Non-pigmented ciliary epithelial cell (primary cell): ENCODE data around the gene PDRG1.
"Not testable (repeated sequence)": the region's sequence is repeated elsewhere in the genome, so short reads cannot be mapped to it uniquely, and the experiment has no call there.

Experiments
- DNase-seq: peaks from one replicate; pipeline ENCODE4 v3.0.0-alpha.2; 2010; ENCODE audit warnings: low read depth

The PDRG1 gene

DNA sequence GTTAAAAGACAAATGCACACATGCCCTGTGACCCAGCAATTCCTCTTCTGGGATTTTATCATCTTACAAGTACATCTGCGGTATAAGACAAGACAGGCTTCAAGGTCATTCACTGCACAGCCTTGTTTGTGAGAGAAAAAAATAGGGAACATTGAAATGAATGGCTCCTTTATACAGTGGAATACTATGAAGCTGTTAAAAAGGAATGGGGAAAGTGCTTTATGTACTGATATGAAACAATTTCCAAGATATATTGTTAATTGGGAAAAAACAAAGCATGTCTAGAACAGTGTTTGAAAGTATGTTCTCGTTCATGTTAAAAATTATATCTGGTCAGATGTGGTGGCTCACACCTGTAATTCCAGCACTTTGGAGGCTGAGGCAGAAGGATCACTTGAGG lies 25.4 kb downstream of the PDRG1 start:
- DNase-seq, result no peak

DNA sequence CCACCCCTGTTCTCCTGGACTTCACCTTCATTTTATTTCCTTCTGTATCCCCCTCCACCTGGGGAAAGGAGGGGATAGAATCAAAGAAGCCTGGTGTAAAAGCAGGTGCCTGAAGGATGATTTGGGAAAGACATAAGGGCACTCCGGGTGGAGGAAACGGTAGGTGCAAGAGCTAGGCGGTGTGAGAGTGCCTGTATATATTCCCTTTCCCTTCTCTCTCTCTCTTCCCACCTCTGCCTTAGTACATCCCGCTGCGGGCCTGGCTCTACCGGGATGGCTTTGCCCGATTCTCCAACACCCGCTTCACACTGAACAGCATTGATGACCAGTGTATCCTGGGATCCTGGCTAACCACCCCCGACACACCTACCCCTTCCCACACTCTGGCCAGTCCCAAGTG lies 26.2 kb downstream of the PDRG1 start:
- no peak for DNase-seq

DNA sequence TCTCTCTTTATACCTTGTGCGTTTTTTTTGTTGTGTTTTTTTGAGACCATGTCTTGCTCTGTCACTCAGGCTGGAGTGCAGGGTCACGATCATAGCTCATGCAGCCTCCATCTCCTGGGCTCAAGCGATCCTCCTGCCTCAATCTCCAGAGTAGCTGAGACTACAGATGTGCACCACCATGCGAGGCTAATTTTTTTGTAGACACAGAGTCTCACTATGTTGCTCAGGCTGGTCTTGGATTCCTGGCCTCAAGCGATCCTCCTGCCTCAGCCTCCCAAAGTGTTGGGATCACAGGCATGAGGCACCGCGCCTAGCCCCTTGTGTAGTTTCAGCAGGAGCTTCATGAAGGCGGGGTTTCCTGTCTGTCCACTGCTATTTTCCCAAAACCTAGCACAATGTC lies 27.3 kb downstream of the PDRG1 start:
- no peak for DNase-seq

DNA sequence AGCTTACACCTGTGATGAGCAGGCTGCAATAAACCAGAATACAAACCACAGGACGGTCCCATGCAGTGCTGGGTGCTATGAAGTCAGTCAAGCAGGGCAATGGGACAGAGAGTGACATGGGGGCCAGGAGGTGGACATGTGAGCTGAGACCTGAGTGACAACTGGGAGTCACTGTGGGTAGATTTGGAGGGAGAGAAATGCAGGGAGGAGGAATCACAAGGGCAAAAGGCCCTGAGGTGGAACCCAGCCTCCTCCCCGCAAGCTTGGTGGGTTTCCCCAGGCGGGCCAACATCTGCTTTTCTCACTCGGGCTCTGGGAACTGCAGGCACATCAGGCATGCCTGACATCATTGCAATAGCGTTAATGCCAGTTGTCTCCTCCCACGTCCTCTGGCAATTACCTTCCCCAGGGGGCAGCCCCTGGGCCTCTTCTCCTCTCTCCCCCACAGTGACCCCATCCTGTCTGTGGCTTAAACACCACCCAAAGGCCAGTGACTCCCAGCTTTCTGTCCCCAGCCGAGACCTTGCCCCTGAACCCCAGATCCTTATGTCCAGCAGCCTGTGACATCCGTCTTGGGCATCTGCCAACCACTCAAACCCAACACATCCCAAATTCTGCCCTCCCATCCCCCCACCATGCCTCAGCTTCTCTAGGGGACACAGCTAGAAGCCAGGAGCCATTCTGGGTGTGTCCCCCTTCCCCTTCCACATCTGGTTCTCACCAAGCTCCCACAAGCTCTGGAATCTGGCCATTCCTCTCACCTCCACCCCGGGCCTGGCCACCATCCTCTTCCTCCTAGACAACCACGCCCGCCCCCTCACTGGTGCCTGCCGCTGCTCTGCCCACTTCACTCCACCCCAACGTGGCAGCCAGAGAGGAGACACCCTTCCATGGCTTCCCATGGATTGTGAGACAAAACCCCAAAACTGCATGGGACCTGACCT lies 28.2 kb downstream of the PDRG1 start:
- DNase-seq, result no peak

DNA sequence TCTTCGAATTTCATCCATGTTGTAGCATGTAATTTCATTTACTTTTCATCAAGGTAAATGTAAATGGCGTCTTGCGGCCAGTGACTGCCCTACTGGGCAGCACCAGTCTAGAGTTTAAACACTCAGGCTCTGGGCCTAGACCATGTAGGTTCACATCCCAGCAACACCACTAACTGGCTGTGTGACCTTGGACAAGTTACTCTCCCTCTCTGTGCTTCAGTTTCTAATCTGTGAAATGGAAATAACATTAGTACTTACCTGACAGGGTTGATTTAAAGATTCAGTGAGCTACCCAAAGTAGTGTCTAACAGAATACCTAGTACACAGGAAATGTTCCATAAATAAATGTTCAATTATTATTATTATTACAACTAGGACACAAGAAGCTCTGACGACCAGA lies 29.3 kb downstream of the PDRG1 start:
- no peak for DNase-seq

DNA sequence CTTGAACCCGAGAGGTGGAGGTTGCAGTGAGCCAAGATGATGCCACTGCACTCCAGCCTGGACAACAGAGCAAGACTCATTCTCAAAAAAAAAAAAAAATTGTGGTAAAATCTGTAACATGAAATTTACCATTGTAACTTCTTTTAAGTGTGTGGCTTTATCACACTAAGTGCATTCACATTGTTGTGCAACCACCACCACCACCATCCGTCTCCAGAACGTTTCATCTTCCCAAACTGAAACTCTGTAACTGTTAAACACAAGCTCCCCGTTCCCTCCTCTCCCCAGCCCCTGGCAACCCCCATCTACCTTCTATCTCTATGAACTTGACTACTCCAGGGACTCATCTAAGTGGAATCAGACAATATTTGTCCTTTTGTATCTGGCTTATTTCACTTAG lies 29.7 kb downstream of the PDRG1 start:
- DNase-seq, result no peak

DNA sequence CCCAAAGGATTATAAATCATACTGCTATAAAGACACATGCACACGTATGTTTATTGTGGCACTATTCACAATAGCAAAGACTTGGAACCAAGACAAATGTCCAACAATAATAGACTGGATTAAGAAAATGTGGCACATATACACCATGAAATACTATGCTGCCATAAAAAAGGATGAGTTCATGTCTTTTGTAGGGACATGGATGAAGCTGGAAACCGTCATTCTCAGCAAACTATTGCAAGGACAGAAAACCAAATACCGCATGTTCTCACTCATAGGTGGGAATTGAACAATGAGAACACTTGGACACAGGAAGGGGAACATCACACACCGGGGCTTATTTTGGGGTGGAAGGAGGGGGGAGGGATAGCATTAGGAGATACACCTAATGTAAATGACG lies 30.4 kb downstream of the PDRG1 start:
- DNase-seq, result not testable (repeated sequence)

DNA sequence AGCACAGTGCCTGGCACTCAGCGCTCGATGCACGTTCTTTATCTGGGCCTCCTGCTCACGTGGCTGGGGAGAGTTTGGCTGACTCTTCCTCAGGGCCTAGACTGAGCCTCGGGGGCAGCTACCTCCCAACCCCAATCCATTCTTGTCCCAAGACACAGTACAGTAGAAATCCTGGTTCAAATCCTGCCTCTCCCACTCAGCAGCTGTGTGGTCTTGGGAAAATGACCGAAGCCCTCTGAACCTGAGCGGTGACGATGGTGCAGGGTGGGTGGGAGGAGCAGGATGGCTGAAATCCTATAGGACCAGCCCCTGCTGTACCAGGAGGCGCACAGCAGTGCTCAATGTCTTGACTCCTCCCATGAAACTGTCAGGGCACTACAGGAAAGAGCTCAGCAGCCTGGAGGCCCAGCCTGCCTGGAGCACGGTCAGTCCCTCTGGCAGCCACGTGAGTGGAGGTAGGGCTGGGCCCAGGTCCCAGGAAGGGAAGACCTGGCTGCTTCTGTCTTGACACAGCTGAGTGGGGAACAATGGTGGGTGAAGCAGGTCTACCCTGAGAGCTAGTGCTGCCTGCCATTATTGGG lies 31.5 kb downstream of the PDRG1 start:
- DNase-seq, result no peak

DNA sequence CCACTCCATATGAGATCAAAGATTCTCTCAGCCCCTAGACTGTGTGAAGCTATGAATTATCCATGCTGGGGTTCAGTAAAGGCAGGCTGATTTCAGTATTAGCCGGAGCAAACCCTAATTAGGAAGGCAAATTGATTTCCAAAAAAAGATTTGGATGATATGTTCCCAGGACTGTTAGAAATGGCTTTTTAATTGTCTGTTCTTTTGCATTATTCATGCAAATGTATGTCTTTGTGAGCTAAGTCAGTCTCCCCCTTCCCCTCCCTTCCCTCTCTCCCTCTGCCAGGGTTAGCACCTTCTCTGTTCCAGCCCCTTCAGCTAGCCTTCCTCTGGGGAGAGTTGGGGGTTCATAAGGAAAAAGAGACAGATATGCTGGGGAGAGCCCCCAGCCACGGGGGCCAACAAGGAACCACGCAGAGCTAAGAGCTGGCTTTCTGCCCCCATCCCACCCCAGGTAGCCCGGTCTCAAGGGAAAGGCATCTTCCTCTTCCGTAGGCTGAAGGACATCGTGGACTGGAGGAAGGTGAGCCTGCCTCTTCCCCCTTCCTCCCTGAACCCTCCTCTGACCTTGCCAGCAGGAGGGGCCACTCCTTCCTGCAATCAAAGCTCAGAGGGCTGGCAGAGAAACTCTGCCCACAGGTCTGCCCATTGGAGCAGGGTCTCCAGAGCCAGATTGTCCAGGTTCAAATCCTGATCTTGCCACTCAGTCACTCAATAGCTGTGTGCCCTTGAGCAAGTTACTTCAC lies 32.3 kb downstream of the PDRG1 start:
- no peak for DNase-seq

DNA sequence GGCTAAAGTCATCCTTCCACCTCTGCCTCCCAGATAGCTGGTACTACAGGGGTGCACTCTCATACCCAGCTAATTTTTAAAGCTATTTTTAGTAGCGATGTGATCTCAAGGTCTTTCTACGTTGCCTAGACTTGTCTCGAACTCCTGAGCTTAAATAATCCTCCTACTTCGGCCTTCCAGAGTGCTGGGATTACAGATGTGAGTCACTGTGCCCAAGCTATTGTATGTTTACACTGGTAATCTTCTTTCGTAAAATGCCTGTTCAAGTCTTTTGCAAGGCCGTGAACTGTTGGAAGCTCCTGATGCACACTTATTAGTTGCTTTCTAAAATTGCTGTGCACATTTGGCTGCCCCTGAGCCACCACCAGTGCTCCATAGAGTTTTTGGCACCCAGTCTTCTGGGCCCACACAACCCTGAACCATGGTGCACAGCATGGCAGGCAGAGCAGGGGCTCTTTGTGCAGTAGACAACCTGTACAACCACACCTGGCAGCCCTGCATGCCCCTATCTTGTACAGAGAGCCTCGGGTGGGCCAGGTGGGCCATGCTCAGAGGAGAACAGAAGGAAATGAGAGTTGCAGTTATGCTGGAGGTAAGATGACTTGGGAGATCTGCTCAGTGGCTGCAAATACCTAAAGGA lies 33.3 kb downstream of the PDRG1 start:
- DNase-seq, result no peak

DNA sequence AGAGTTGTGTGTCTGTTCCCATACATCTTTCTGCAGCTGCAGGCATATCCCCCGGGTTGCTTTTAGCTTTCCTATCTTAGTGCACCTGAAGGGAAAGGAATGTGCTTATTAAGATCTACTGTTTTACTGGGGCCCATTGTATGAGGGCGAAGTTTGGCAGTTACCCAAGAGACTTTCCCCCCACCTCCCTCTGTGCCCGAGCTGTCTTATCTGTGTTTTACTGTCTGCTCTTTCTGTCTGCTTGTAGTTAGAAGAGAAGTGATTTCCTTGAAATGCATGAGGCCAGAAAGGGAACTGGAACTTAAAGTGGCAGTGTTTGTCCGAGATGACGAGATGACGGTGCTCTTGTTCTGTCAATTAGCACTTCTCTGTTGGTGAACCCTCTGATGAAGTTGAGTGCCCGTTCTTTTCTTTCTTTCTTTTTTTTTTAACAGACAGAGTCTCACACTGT lies 33.9 kb downstream of the PDRG1 start:
- DNase-seq, result not testable (repeated sequence)

DNA sequence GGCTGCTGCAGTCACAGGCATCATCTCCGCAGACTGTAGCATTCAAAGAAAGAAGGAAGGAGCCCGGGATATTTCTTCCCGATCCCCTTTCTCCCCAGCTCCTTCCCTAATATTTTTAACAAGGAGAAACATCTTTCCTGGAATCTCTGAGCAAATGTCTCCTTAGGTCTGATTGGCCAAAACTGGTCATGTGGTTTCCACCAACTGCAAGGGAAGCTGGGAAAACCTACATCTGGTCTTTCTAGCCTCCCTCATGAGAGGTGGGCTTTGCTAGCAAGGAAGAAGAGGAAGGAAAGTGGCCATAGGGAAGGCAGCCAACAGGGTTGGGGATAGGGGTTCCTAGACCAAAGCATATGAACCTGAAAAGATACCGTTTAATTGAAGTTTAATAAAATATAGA lies 35.1 kb downstream of the PDRG1 start:
- no peak for DNase-seq

DNA sequence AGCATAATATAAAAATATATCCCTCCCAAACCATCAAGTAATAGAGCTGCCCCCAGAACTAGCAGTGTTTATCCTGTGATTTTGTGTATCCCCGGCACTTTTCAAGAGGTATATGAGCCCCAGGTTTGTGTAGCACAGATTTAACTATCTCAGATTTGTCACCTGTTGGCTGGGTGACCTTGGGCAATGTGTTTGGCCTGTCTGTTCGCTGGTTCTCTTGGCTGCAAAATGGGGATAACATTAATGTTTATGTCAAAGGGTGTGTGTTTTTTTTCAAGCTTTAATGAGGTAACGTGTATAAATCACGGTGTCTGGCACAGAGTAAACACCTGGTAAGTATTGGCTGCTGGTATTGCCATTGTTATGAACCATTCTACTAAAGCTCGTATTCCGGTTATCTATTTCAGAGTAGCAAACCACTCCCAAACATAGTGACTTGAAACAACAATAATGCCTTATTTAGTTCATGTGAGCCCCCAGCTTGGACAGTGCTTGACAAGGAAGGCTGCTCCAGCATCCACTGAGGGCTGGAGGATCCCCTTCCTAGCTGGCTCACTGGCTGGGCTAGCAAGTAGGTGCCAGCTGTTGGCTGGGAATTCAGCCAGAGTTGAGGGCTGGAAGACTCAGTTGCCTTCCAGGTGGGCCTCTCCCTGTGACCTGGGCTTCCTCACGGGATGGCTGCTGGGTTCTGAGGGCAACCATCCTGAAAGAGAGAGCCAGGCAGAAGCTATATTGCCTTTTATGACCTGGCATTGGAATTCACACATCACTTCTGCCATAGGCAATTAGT lies 36.2 kb downstream of the PDRG1 start:
- no peak for DNase-seq

DNA sequence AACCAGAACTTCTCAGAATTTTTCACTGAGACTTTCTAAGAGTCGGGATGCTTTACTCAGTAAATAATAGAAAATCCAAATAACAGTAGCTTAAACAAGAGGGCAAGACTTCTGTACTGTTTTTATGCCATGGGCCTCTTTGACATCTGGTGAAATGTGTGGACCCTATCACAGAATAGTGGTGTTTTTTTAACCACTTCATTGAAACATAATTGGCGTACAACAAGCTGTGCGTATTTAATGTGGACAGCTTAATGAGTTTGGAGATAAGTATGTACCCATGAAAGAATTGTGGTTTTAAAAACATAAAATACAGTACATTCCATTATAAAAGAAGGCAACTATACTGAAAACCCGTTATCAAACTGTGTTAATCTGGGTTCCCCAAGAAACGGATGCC lies 37.7 kb downstream of the PDRG1 start:
- DNase-seq, result no peak

DNA sequence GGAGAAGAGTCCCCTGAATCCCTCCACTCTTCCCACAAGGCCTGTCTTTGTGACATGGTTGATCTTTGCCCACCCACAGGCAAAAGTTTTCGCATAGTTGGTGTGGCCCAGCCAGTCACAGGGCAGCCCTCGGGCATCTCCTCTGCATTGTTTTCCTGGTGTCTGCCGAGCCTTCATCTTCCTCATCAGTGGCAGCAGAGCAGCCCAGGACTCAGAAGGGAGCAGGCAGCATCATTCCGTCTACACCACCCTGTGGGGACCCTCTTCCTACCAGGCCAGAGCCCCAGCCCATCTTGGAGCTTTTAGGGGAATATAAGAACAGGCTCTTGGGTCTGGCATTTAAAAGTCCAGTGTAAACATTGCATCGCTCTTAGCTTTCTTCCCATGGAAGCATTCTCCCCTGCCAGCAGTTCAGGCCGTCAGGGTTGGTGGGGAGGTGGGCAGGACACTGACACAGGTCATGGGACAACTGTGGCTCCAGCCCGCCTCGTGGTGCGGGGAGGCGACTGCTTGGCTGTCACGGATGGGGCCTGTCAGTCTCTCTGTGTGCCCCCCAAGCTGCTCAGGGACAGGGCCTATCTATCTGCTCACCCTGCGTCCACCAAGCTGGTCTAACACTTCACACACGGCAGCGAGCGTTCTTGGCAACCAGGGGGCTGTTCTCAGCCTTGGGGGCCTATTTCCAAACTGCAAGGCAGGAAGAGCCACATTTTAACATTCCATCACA lies 38.3 kb downstream of the PDRG1 start:
- no peak for DNase-seq

DNA sequence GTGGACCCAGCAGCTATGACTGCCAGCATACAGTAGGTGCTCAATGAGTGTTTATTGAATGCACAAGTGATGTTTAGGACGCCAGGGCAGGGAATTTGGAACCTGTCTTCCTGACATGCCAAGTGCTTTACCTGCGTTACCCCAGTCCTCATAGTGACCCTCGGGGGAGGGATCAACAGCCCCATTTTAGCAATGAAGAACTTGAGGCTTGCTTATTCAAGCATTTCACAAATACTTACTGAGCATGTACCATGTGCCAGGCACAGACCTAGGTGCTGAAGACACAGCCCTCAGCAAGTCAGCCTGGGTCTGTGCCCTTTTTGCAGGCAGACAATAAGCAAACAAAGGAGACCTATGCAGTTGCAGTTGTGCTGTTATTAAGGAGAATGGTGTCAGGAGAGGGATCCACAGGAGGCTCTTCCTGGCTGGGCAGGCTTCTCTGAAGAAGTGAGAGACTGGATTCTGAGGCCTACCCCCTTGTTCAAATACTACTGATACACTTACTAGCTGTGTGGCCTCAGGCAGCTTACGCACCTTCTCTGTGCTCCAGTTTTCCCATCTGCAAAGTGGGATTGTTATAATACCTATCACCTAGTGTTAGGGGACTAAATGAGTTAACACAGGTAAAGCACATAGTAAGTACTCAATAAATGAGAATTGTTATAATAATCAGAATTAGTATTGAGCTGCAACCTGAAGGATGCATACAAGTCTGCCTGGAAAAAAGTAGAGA lies 41.6 kb downstream of the PDRG1 start:
- DNase-seq, result no peak

DNA sequence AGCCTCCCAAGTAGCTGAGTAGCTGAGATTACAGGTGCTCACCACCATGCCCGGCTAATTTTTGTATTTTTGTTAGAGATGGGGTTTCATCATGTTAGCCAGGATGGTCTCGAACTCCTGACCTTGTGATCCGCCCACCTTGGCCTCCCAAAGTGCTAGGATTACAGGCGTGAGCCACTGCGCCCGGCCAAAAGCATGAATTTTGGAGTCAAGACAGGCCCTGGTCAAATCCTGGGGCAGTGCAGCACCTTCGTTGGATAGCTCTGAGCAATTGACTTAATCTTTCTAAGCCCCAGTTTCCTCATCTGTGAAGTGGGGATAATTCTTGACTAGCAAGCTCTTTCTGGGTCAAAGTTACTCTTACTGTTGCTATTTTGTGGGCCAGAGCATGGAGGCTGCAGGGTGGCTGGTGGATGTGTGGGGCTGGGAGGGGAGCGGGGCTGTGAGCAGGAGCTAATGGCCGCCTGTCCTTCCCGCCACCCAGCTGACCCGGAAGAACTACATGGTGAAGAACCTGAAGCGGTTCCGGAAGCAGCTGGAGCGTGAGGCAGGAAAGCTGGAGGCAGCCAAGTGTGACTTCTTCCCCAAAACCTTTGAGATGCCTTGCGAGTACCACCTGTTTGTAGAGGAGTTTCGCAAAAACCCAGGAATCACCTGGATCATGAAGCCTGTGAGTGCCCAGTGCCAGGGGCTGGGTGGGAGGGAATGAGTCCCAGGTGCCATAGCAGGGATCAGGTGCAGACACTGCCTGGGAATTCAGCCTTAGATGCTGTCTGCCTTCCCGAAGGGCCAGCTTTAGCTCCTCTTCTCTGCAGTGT lies 42.4 kb downstream of the PDRG1 start:
- DNase-seq, result no peak

DNA sequence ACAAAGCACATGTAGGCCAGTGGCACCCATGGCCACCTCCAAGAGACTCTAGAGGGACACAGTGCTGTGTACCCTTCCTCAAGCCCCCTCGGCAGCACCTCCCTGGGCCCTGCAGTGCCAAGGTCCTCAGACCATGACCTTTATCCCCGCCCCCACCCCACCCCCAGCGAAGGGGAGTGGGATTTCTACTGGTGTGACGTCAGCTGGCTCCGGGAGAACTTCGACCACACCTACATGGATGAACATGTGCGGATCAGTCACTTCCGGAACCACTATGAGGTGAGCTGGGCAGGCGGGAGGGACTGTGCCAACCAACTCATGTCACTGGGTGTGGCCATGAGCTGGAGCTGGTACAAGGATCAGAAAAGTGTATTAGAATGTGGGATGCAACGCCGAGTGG lies 43.4 kb downstream of the PDRG1 start:
- no peak for DNase-seq

DNA sequence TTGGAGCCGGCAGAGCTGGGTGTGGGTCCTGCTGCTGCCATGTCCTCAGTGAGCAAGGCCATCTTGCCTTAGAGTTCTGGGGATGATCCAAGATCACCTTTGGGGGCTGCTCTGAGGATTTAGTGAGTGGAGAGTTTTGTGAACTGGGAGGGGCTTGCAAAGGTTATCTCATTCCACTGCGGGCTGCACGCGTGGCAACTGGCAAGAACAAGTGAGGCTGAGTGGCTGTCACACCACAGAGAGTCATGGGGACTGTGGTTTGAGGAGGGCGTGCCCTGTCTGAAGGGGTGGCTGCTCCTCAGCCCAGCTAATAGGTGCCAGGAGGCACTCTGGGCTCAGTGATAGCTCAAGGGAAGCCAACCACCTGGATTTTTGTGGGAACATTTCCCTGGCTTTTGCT lies 43.8 kb downstream of the PDRG1 start:
- DNase-seq, result no peak
